NCI-H1048 (cell line): ENCODE data around the gene TSPOAP1.

Experiments used
- DNase-seq: peaks from one replicate; lab custom pipeline; 2025; lab: John Stamatoyannopoulos, UW

Gene TSPOAP1

DNA sequence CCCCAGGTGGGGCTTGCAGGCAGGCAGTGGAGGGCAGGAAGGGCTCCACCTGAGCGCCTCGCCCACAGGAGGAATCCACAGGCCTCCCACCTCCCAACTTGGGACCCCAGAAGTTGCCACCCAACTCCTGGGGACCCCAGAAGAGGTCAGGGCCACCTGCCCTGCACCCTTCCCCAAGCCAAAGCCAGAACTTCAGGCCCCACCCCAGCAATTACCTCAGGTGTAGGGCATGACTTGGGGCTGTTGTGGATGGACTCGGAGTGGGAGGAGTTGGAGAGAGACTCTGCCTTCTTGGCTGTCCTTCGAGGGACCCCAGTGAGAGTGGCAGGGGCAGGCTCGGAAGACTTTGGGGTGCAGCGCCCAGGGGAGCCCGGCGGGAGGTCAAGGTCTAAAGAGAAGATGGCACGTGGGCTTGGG, 10.5 kb downstream of the TSPOAP1 start:
- no peak for DNase-seq

DNA sequence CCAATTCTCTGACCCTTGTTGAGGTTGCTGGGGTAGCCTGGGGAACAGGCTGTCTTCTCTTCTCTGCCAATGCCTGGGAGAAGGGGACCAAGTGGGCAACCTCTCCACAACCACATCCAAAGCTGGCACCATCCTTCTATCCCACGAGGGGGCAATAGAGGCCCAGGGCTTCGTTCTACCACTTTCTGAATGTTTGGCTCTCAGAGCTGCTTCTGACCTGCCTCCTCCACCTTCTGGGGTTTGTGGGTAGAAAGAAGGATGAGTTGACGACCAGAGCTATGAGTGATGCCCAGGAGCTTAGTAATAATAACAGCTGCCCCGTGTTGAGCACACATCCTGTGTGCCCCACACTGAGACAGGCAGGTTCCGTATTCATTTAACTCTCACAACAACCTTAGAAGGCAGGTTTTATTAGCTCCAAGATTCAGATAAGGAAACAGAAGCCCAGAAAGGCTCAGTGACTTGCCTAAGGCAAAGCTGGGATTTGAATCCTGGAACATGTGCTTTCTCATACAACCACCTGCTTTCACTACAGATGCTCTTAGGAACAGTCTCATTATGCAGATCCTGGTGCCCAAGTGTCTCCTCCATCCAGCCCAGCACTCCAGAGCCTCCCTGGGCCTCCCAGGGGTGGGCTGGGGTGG, 11.1 kb downstream of the TSPOAP1 start:
- DNase-seq = no peak

DNA sequence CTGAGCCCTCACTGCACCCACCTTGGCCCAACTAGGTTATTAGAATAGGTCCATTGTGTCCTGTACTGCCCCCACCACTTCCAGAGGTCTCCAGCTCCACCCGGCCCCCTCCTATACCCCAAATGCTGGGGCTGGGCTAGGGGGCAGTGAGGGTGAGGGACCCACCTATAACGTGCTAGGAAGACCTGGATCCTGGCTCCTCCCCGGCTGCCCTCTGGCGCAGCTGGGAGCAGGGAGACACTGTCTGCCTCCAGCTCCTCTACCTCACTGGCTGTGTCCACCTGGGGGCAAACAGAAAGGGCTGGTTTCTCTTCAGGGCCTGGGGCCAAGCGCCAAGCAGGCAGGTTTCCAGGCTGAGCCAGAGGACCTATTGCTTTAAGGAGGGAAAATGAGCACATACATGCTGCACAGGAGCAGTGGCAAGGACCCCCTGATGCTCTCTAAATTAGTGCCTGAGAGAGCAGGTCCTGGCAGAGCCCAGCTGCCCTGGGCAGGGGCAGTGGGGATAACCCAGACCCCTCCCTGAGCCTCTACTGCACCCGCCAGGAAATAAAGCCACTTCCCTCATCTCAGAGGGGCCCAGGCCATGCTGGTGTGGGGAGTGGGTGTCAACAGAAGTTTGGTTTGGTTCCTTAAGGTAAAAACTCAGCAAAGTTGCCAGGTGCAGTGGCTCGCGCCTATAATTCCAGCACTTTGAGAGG, 12.2 kb downstream of the TSPOAP1 start:
- no peak for DNase-seq

DNA sequence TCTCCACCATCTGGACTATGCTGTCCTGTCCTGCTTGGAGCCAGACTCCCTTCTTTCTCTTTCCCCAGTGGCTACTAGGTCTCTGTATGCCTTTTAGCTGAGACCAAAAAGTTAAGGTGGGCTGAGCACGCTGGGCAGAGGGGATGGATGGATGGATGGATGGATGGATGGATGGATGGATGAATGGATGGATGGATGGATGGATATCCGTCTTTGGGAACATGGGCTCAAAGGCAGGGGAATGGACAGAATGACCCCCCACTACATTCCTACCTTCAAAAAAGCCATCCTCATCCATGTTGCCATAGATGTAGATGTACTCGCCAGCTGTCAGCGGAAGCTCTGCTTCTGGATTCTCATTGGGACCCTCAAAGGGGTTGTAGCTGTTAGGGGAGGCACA, 12.8 kb downstream of the TSPOAP1 start:
- DNase-seq = no peak

DNA sequence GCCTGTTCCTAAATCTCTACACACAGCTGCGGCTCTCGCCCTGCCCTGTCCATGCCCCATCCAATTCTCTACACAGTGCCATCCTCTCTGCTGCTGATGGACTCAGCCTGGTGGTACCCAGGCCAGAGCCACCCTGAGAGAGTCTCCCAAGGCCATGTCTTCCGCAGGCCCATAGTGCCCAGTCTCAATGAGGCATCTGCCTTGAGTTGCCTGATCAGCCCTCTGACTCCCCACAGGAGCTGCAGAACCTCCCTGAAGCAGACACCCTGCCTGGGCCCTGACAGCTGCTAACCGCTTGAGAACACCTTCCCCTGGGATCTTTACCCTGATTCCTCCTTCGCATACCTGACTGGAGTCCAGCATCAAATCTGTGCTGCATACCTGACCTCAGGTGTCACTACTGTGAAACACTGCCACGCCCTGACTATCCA, 13.3 kb downstream of the TSPOAP1 start:
- no peak for DNase-seq

DNA sequence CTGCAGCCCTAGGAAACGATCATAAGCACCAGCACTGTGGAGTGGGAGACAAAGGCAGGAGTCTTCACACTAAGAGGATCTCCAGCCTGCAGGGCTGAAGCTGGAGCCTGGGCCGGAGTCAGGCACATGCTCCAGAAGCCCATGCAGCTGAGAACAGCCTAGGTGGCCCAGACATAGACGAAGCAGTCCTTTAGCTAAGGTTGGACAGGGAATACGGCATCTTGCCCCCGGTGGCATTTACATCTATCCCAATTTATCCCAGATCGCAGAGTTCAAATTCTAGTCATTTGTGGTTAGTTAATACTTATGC, 13.9 kb downstream of the TSPOAP1 start:
- no peak for DNase-seq

DNA sequence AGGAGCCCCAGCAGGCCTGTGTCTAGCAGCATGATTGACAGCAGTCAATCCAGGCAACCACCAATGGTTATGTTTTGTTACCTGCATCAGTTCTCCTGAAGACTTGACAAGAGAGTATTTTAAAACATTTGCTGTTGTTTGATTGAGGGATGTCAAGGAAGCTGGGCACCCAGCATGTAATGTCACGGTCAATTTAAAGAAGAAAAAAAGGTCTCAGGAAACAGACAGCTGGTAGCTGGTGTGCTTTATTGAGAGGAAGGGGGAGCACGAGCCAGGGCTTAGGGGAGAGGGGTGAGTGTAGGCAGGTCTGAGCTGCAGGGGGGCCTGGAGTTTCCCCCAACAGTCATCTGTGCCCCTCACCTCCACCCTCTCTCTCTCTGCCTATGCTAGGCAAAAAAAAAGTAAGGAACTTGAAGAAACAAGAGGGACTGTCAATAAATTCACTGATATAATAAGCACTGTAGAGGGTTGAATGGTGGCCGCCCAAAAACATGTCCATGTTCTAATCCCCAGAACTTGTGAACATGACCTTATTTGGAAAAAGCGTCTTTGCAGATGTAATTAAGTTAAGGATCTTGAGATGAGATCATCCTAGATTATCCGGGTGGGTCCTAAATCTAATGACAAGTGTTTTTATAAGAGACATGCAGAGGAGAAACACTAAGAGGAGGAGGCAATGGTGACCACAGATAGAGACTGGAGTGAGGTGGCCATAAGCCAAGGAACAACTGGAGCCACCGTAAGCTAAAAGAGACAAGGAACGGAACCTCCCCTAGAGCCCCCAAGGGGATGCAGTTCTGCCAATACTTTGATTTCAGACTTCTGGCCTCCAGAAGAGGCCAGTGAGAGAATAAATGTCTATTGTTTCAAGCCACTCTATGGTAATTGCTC, 14.5 kb downstream of the TSPOAP1 start:
- no peak for DNase-seq

DNA sequence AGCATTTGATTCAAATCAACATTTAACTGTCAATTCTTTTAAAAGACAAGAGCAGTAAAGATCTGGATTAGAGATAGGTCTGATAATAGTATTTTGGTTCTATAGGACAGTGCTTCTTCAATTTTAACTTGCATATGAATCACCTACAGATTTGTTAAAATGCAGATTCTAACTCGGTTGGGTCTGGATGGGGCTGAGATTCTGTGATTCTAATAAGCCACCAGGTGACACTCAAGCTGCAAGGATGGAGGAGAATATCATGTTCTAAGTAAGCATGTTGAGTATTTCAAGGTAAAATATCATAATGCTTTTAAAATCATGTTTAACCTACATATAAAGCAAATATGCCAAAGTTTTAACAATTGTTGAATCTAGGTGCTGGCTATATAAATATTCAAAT, 15.8 kb downstream of the TSPOAP1 start:
- no peak for DNase-seq

DNA sequence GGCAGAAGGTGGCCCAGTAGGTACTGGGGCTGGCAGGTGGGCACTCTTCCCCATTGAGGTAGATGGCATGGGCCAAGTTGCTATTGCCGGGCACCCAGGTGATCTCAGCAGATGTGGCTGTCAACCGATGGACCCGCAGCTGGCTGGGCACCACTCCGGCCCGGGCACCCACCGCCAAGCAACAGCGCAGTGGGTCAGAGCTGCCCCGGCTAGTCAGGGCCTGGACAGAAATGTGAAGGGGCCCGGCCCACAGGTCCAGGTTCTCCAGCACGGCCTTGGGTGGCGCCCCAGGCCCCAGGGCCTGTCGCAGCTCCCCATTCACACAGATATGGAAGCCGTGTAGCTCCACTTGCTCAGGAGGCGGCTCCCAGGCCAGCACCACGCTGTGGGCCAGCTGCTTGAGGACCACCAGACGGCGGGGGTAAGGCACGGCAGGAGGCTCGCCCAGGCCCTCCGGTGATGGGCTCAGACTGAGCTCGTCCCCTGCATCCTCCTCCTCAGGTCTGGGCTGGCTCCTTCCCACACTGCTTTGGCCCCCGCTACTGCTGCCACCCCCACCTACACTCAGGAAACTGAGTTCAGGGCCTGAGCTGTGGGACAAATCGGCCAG, 16.5 kb downstream of the TSPOAP1 start:
- DNase-seq = no peak

DNA sequence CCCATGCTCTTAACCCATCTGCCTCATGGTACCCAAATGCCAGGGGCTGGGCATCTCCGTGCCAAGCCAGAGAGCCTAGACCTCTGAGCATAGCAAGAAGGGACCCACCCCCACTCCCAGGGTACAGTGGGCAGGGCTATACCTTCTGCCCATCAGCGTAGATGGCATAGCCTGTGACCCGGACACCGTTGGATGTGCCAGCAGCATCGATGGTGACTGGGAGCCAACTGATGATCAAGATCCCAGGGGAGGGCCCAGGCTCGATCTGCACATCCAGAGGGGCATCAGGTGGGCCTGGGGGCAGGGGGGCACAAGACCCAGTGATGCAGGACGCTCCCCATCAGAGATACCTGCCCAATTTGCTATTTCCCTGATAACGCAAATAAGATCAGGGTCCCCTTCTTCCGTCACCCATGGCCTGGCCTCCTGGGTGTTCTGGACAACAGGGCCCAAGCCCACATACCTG, 17.1 kb downstream of the TSPOAP1 start:
- DNase-seq = no peak

DNA sequence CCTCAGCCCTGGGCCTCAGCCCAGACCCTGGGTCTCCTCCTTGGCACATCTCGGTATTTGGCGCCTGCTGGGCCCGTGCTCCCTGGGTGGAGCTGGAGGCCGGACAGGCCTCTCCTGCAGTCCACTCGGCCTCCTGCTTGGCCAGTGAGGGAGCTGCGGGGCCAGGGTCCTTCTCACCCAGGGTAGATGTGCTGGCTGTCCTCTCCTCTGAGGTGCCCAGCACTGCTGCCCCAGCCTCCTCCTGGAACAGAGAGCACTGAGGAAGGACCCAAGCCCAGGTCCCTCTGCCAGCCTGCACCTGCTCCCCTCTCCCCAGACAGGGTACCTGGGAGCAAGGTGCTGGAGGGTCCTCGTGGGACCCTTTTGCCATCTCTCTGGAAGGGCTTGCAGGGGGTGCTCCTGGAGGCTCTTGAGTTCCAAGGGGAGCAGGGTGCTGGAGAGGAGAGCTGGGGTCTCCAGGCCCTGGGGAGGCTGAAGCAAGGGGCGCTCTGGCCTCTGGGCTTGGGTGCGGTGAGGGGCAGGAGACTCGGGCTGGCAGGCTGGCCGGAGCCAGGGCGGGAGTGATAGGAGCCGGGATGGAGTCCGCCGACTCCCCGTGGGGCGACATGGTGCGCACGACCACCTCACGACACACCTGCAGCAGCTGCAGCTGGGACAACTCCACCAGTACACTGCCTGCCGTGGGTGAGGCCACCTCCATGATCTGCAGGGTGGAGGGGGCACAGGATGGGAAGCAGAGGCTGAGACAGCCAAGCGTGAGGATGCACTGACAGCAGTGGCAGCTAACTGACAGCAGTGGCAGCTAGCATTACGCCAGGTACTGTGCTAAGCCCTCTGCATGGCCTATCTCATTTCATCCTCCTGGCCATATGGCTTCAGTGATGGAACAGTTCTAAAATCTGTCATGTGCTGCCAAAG, 17.8 kb downstream of the TSPOAP1 start:
- DNase-seq = no peak

DNA sequence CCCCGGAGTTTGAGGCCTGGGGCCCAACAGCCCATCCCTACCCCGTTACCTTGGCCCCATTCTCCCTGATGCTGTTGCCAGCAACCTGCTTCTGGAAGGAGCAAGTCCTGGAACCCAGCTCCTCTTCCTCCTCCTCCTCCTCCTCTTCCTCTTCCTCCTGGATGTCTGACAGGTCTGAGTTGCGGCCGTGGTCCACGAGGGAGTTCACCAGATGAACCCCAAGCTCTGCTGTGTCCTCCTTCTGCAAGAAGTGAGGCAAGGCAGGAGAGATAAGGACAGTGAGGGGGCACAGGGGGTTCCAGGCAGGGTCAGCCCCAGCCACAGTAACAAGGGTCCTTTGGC, 18.7 kb downstream of the TSPOAP1 start:
- DNase-seq = no peak

DNA sequence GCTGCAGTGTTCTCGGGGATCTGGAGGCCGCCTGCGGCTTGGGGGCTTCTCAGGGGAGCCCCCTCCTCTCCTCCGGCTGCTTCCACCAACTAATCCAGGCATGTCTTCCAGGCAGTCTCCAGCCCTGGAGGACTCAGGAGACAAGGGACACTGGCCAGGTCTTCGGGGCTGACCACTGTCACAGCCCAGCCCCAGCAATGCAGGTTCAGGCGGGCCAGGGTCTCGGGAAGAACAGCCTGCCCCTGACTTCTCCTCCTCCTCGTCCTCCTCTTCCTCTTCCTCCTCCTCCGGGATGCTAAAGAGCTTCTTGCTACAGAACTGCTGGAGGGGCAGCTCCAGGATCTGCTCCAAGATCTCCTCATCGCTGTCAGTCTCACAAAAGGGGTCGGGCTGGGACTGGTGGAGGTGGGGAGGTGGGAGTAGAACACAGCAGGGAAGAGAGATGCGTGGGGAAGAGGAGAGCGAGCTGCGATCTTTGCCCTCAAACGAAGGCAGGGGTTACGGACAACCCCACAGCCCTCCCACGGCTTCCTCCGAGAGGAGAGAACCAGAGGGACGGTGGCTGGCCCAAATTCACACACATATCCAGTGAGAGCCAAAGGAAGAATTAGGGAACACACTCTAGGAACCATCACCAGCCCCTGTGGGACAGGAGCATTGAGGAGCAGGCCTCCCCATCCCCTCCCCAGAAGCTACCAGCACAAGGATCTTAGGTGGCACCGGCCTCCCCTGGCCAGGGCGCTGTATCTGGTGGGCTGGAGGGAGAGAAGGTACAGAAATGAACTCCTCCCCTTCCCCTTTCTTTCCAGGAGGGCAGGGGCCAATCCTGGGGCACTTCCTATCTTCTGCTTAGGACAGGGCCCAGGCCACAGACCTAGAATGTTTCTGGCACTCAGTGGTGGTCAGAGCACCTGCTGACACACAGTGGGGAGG, 19.3 kb downstream of the TSPOAP1 start:
- no peak for DNase-seq

DNA sequence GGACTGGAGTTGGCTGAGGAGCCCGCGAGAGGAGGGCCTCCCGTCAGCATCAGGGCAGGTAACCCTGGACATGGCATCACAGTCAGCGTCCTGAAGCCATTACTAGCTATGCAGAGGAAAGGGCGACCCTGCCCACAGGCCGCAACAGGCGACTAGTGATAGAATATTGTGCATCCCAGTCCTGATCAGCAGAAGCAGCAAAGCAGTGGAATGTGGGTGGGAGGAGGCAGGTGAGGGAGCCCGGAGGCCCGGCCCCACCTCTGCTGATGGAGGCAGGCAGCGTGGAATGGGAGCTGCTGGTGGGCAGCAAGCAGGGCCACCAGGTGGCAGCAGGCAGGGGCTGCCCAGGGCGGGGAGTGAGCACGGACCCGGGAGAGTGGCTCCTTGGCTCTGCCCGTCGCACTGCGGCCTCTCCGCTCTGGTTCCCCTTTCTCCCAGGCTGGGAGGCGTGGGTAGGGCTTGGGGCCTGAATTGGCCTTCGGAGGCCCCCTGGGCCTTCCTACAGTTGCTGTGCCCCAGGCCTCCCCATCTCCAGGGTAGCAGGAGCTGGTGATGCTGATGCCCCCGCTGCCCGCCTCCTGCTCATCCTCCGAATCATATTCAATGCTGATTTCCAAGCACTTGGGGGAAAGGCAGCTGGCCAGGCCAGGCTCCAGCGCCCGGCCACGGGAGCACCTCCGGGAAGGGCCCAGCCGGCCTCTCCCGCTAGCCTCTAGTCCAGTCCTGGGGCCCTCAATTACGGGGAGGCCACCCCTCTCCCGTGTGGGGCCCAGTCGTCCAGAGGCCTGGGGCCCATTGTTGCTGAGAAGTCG, 20.2 kb downstream of the TSPOAP1 start:
- no peak for DNase-seq

DNA sequence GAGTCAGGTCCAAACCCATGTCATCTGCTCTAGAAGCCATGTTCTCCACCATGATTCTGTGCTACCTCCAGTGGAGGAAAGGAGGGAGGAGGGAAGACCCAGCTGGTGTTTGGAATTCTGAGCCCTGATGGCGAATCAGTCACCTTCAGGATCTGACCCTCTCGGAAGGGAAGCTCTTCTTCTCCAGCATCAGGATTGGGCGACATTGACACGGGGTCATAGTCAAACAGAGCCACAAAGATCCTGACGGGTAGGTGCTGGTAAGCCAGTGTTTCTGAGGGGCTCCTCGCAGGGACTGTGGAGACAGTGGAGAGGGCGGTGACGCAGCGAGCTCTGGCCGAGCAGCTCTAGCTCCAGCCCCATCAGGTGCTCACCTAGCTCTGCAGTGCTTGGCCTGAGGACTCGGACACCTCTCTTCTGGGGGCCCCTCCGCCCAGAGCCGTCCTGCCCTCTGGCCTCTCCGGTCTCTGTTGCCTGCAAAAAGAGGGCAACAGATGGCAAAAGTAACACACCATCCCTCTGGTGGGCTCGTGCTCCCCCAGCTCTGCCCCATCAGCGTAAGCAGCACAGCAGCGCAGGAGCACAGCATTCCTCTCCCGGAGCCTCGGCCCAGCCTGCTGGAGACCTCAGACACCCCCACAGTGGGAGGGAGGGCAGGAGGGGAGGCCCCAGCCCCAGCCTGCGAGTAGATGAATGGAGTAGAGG, 21.0 kb downstream of the TSPOAP1 start:
- DNase-seq = no peak

DNA sequence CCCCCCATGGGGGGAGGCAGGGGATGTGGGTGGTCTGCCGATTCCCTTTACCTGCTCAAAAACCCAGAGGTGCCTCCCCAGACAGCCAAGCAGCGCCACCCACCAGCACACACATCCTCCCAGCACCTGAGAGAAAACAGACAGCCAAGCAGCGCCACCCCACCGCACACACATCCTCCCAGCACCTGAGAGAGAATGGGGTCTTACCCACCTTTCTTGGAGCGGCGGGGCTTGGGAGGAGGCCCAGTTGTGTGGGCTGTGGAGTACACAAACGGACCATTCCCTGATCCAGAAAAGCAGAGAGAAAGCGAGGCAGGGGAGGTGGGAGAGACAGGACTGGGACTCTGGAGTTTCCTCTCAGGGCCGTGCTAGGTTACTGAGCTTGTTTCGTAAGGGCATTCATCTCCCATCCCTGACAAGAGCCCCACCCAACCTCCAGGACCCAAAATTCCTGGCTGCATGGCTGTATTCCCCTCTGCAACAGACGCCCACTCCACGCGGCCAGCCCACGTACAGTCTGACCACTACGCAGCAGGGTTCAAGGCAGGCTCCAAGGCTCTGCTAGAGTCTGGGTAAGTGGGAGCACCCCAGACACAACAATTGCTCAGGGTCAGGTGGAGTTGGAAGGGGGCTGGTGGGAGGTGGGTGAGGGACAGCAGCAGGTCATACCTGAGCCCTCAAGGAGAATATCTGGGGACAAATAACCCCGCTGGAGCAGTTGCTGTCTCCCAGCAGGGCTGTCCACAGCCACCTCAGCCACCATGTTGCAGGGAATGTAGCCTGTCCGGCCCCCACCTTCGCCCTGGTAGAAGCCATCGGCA, 22.3 kb downstream of the TSPOAP1 start:
- no peak for DNase-seq

DNA sequence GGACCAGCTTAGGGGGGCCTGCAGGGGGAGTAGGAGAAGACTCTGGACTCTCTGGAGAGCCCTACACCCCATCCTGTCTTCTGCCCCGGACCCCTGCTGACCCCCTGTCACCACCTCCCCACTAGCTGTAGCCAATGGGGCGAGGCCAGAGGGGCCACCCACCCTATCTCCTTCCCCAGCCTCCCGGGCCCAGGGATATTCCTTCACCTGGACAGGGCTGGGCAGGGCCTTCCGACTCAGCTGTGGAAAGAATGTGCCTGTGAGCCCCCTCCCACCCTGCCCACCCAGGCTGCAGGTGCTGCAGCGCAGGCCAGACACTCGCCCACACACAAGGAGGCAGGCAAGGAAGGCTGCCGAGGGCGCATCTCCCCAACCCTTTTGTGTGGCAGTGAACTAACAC, 23.0 kb downstream of the TSPOAP1 start:
- no peak for DNase-seq
